ENCODE data around the gene RASIP1. TPM values are rescaled to one million over a fixed set of nuclear protein-coding genes. Genes with fewer than 3 reads are reported as not detected.

RASIP1 gene
- total and polyA plus RNA-seq, 10 donors, result 15.1 to 78.1 (median 40.9) TPM

GRCh38 chr19:48756212-48756611 lies 15.8 kb upstream of the RASIP1 start:
- Histone ChIP-seq H3K27me3 (replicated peaks in 1 of 7) (peaks cover 0 to 63% (median 21%) of the 10 kb centered on the region in 7 donors), H3K9me3 (no peaks in the 10 kb centered on the region), H3K4me3 (no peak overlapping the region), H3K4me1 (peaks cover 10 to 42% (median 21%) of the 10 kb centered on the region in 6 donors), H3K36me3 (no peaks in the 10 kb centered on the region), H3K27ac (no peak overlapping the region)
- intact Hi-C loops (cut with DNase I; ENCODE audit: low total_unique reads), result no loop called here
- WGBS, 5 donors, result 90 to 100% (median 93%) methylated on average over 7 to 11 of the region's 11 CpGs
- TF ChIP-seq POLR2AphosphoS5 (IDR thresholded peaks at IDR 0.05) (no peak), POLR2A (IDR thresholded peaks at IDR 0.05) (no peak)
- TF ChIP-seq, protein P1, sequence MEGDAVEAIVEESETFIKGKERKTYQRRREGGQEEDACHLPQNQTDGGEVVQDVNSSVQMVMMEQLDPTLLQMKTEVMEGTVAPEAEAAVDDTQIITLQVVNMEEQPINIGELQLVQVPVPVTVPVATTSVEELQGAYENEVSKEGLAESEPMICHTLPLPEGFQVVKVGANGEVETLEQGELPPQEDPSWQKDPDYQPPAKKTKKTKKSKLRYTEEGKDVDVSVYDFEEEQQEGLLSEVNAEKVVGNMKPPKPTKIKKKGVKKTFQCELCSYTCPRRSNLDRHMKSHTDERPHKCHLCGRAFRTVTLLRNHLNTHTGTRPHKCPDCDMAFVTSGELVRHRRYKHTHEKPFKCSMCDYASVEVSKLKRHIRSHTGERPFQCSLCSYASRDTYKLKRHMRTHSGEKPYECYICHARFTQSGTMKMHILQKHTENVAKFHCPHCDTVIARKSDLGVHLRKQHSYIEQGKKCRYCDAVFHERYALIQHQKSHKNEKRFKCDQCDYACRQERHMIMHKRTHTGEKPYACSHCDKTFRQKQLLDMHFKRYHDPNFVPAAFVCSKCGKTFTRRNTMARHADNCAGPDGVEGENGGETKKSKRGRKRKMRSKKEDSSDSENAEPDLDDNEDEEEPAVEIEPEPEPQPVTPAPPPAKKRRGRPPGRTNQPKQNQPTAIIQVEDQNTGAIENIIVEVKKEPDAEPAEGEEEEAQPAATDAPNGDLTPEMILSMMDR (IDR thresholded peaks at IDR 0.05 in 8 of 11, conservative IDR thresholded peaks at IDR 0.05 in 3 of 11), result no peak
- DNase-seq, result no peak

DNA sequence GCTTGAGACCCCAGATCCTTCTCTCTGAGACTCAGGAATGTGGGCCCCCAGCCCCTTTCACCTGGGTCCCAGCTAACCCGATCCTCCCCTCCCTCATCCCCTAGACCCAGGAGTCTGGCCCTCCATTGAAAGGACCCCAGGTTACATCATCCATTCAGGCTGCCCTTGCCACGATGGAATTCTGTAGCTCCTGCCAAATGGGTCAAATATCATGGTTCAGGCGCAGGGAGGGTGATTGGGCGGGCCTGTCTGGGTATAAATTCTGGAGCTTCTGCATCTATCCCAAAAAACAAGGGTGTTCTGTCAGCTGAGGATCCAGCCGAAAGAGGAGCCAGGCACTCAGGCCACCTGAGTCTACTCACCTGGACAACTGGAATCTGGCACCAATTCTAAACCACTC lies 15.4 kb upstream of the RASIP1 start:
- Histone ChIP-seq H3K36me3 (no peaks in the 10 kb centered on the region), H3K27ac (no peak overlapping the region), H3K4me1 (peaks cover 10 to 44% (median 22%) of the 10 kb centered on the region in 6 donors), H3K4me3 (no peak overlapping the region), H3K9me3 (no peaks in the 10 kb centered on the region), H3K27me3 (replicated peaks in 1 of 7) (peaks cover 0 to 65% (median 21%) of the 10 kb centered on the region in 7 donors)
- intact Hi-C loops (cut with DNase I; ENCODE audit: low total_unique reads), result no loop called here
- 71 to 91% (median 83%) methylated on average over 5 of the region's 5 CpGs for WGBS, 5 donors
- TF ChIP-seq, protein P1 (IDR thresholded peaks at IDR 0.05 in 8 of 11, conservative IDR thresholded peaks at IDR 0.05 in 3 of 11), result no peak
- no peak for TF ChIP-seq POLR2A (IDR thresholded peaks at IDR 0.05)
- TF ChIP-seq POLR2AphosphoS5 (IDR thresholded peaks at IDR 0.05), result no peak
- DNase-seq, result no peak

GRCh38 chr19:48755084-48755641 lies 14.8 kb upstream of the RASIP1 start, which contains the start of gene FGF21:
TSS of gene FGF21 (plus strand) at chr19:48755524. CDS start at chr19:48756237, 713 bp downstream.
- DNase-seq, result no peak
- H3K27me3 ChIP-seq (replicated peaks in 1 of 7), result peaks cover 0 to 62% (median 21%) of the 10 kb centered on the region in 7 donors
- H3K4me3 ChIP-seq, result no peak within 1 kb of the TSS
- no peak for TF ChIP-seq POLR2AphosphoS5 (IDR thresholded peaks at IDR 0.05)
- 82 to 91% (median 89%) methylated on average over 4 of the region's 4 CpGs for WGBS, 5 donors
- no peaks in the 10 kb centered on the region for H3K9me3 ChIP-seq
- peaks cover 0 to 5% (median 0%) of the 10 kb centered on the region in 6 donors for H3K36me3 ChIP-seq
- H3K27ac ChIP-seq, result peak within 1 kb of the TSS in 5 of 8 donors; percentile 75 to 81 (median 77)
- intact Hi-C loops (cut with DNase I; ENCODE audit: low total_unique reads), result no loop called here
- H3K4me1 ChIP-seq, result peaks cover 10 to 44% (median 23%) of the 10 kb centered on the region in 6 donors

GRCh38 chr19:48752496-48753365 lies 12.3 kb upstream of the RASIP1 start, which contains the start of gene FUT1:
TSS of gene FUT1 (minus strand) at chr19:48752641. CDS start at chr19:48751281, 1,360 bp downstream.
- TF ChIP-seq POLR2AphosphoS5 (IDR thresholded peaks at IDR 0.05) (peak; percentile 77 to 90 (median 90)), POLR2A (IDR thresholded peaks at IDR 0.05) (peak in 1 of 3 donors; percentile 8)
- TF ChIP-seq, protein P1 (IDR thresholded peaks at IDR 0.05 in 8 of 11, conservative IDR thresholded peaks at IDR 0.05 in 3 of 11), result peak in 1 of 11 experiments; percentile 3

More at GRCh38 chr19:48752496-48753365, 12.3 kb upstream of the RASIP1 start, which contains the start of gene FUT1:
- WGBS, 5 donors, result 2 to 3% (median 2%) methylated on average over 35 to 73 of the region's 73 CpGs
- H3K27ac ChIP-seq, result peak within 1 kb of the TSS; percentile 55 to 81 (median 76)
- DNase-seq, result peak; percentile 89
- intact Hi-C loops (cut with DNase I; ENCODE audit: low total_unique reads), result no loop called here
- H3K27me3 ChIP-seq (replicated peaks in 1 of 7), result peaks cover 0 to 58% (median 21%) of the 10 kb centered on the region in 7 donors
- H3K4me3 ChIP-seq, result peak within 1 kb of the TSS; percentile 37 to 69 (median 40)
- H3K36me3 ChIP-seq, result peaks cover 0 to 18% (median 0%) of the 10 kb centered on the region in 6 donors
- H3K4me1 ChIP-seq, result peaks cover 10 to 66% (median 34%) of the 10 kb centered on the region in 6 donors
- no peaks in the 10 kb centered on the region for H3K9me3 ChIP-seq

All from spleen (tissue), 11 donors.